Caco-2 (cell line): ENCODE results near the gene CDC42EP5. TPM values are rescaled to one million over a fixed set of nuclear protein-coding genes. Genes with fewer than 3 reads are reported as not detected.
"Not testable (repeated sequence)": the region's sequence is repeated elsewhere in the genome, so short reads cannot be mapped to it uniquely, and the experiment has no call there.

ENCODE experiments used
- BruUV-seq: library from RNA; stranded (reverse); fragments of 400-500 nt; replicated peaks from 2 replicates; lab custom pipeline; 2021; lab: Mats Ljungman, UMichigan
- CTCF ChIA-PET: fragments of 300-600 bp; sonication (Branson Sonifier 250); formaldehyde crosslinking; loops from one replicate; lab custom pipeline; 2022; ENCODE audit warnings: antibody characterized with exemption; lab: Charles Lee
- POLR2A ChIA-PET: fragments of 300-600 bp; sonication (Branson Sonifier 250); formaldehyde crosslinking; loops from one replicate; lab custom pipeline; 2022; ENCODE audit warnings: antibody characterized with exemption; lab: Charles Lee
- DNase-seq, 2 experiments: peaks; one replicate each; pipeline versions ENCODE4 v3.0.0 to v3.0.0-alpha.2; 2020 to 2022
- H3K27me3 ChIP-seq: replicated peaks from 2 replicates; pipeline ENCODE4 v1.6.0; 2011; ENCODE audit warnings: low read length; ENCODE audit not compliant: control insufficient read depth, insufficient read depth
- H3K36me3 ChIP-seq: 2 replicates; pipeline ENCODE4 v1.5.1; 2011; ENCODE audit warnings: low read length; ENCODE audit not compliant: control insufficient read depth, insufficient read depth
- H3K4me1 ChIP-seq: fragments of 250-450 bp; sonication (Bioruptor Pico); 2 replicates; pipeline ENCODE4 v1.5.1; 2020; ENCODE audit warnings: mild to moderate bottlenecking
- H3K4me3 ChIP-seq: 2 replicates; pipeline ENCODE4 v1.5.1; 2011; ENCODE audit warnings: low read depth, mild to moderate bottlenecking, control low read depth, low read length
- H3K9me3 ChIP-seq: fragments of 250-450 bp; sonication (Bioruptor Pico); 2 replicates; pipeline ENCODE4 v1.5.1; 2020; ENCODE audit warnings: mild to moderate bottlenecking, moderate library complexity
- H3K27ac Mint-ChIP-seq: one replicate; pipeline ENCODE4 v1.8.0; 2022; ENCODE audit warnings: mixed read lengths; ENCODE audit not compliant: unreplicated experiment
- H3K27me3 Mint-ChIP-seq: one replicate; pipeline ENCODE4 v1.8.0; 2022; ENCODE audit warnings: mixed read lengths; ENCODE audit not compliant: insufficient read depth, unreplicated experiment
- H3K36me3 Mint-ChIP-seq: one replicate; pipeline ENCODE4 v1.8.0; 2022; ENCODE audit warnings: mild to moderate bottlenecking, mixed read lengths; ENCODE audit not compliant: insufficient read depth, unreplicated experiment
- H3K4me1 Mint-ChIP-seq: one replicate; pipeline ENCODE4 v1.8.0; 2022; ENCODE audit warnings: low read depth, mixed read lengths; ENCODE audit not compliant: unreplicated experiment
- H3K4me3 Mint-ChIP-seq: one replicate; pipeline ENCODE4 v1.8.0; 2022; ENCODE audit warnings: mild to moderate bottlenecking, moderate library complexity, mixed read lengths; ENCODE audit not compliant: unreplicated experiment
- H3K9me3 Mint-ChIP-seq: one replicate; pipeline ENCODE4 v1.8.0; 2022; ENCODE audit warnings: mixed read lengths; ENCODE audit not compliant: unreplicated experiment
- CTCF ChIP-seq, 2 experiments: fragments of 200-600 bp in 1 of 2; IDR thresholded peaks; 1 replicate in 1 of 2; 2 replicates in 1 of 2; pipeline versions ENCODE4 v1.5.1 to v1.8.0; 2011 to 2022; ENCODE audit warnings: antibody characterized with exemption in 1 of 2, control low read depth in 1 of 2, inconsistent platforms in 1 of 2, low read depth in 1 of 2, low read length in 1 of 2, mild to moderate bottlenecking in 1 of 2, moderate library complexity in 1 of 2; ENCODE audit not compliant: insufficient read depth in 1 of 2, severe bottlenecking in 1 of 2, unreplicated experiment in 1 of 2
- intact Hi-C: fragments of 100-400 bp; cut with micrococcal nuclease; formaldehyde crosslinking; loops from one replicate; pipeline ENCODE4 v1.10.0; 2022; ENCODE audit not compliant: unreplicated experiment
- total RNA-seq: library from RNA; stranded (reverse); gene quantifications from 2 replicates; pipeline ENCODE4 v1.2.3, GENCODE V29; 2022

CDC42EP5 gene
- total RNA-seq, 1 experiment from 2014 or later, result 8.6 TPM

- peak; percentile 6 to 19 for TF ChIP-seq CTCF (IDR thresholded peaks at IDR 0.05; ENCODE audit: insufficient read depth in 1 of 2, low read depth in 1 of 2, low read length in 1 of 2, severe bottlenecking in 1 of 2, unreplicated experiment in 1 of 2)
- peaks cover 73% of the 10 kb centered on the region for H3K36me3 Mint-ChIP-seq
- H3K9me3 Mint-ChIP-seq, H3K9me3 ChIP-seq, intact Hi-C loops, H3K27me3 Mint-ChIP-seq, H3K36me3 ChIP-seq, H3K27me3 ChIP-seq, POLR2A ChIA-PET, BruUV-seq, H3K4me3 ChIP-seq, CTCF ChIA-PET, H3K27ac Mint-ChIP-seq: not testable (repeated sequence)
- H3K4me3 Mint-ChIP-seq, result peak overlapping the region; percentile 92
- H3K4me1 Mint-ChIP-seq, result peaks cover 13% of the 10 kb centered on the region
- peak in 1 of 2 experiments; percentile 35 for DNase-seq
- peaks cover 27% of the 10 kb centered on the region for H3K4me1 ChIP-seq
Observed at GRCh38 chr19:54446349-54446748, 26.7 kb downstream of the CDC42EP5 start.

- Histone ChIP-seq H3K4me3 (no peak overlapping the region), H3K27me3 (no peaks in the 10 kb centered on the region), H3K4me1 (peaks cover 27% of the 10 kb centered on the region), H3K9me3 (no peaks in the 10 kb centered on the region), H3K36me3 (peaks cover 1% of the 10 kb centered on the region; the same call in 1 of the 2 replicates)
- Mint-ChIP-seq H3K27ac (peak overlapping the region; percentile 15), H3K9me3 (no peaks in the 10 kb centered on the region), H3K27me3 (no peaks in the 10 kb centered on the region), H3K4me1 (no peaks in the 10 kb centered on the region), H3K4me3 (no peak overlapping the region), H3K36me3 (peaks cover 70% of the 10 kb centered on the region)
- DNase-seq, result peak; percentile 51 to 79
- CTCF ChIA-PET, result no interaction called here
- intact Hi-C loops, result no loop called here
- TF ChIP-seq CTCF (IDR thresholded peaks at IDR 0.05; ENCODE audit: insufficient read depth in 1 of 2, low read depth in 1 of 2, low read length in 1 of 2, severe bottlenecking in 1 of 2, unreplicated experiment in 1 of 2), result no peak
- POLR2A ChIA-PET, result no interaction called here
- no TSS peak for BruUV-seq
Observed at GRCh38 chr19:54444737-54445136, 28.4 kb downstream of the CDC42EP5 start.

GRCh38 chr19:54440641-54441040 is 32.5 kb downstream of the CDC42EP5 start:
- no peaks in the 10 kb centered on the region for H3K9me3 Mint-ChIP-seq
- peaks cover 1% of the 10 kb centered on the region; the same call in 1 of the 2 replicates for H3K36me3 ChIP-seq
- intact Hi-C loops, result no loop called here
- H3K27ac Mint-ChIP-seq, result no peak overlapping the region
- no peak for TF ChIP-seq CTCF (IDR thresholded peaks at IDR 0.05; ENCODE audit: insufficient read depth in 1 of 2, low read depth in 1 of 2, low read length in 1 of 2, severe bottlenecking in 1 of 2, unreplicated experiment in 1 of 2)
- H3K27me3 Mint-ChIP-seq, result no peaks in the 10 kb centered on the region
- no peaks in the 10 kb centered on the region for H3K27me3 ChIP-seq
- no peak overlapping the region for H3K4me3 Mint-ChIP-seq
- no peaks in the 10 kb centered on the region for H3K4me1 Mint-ChIP-seq
- no peaks in the 10 kb centered on the region for H3K9me3 ChIP-seq
- ChIA-PET POLR2A (no interaction called here), CTCF (no interaction called here)
- peaks cover 56% of the 10 kb centered on the region for H3K36me3 Mint-ChIP-seq
- BruUV-seq, result no TSS peak
- H3K4me3 ChIP-seq, result no peak overlapping the region
- peaks cover 14% of the 10 kb centered on the region for H3K4me1 ChIP-seq
- no peak for DNase-seq
